Measurements from ENCODE around the gene COBLL1. TPM values are rescaled to one million over a fixed set of nuclear protein-coding genes. Genes with fewer than 3 reads are reported as not detected.

The COBLL1 gene
- total and polyA plus RNA-seq, 2 of the 4 experiments (the other 2 are of a cell fraction): 0.79 to 1.1 TPM

- Histone ChIP-seq H3K4me3 (ENCODE audit: insufficient read depth, low read depth, low read length) (no peak overlapping the region), H4K20me1 (ENCODE audit: insufficient read depth, low read length) (no peaks in the 10 kb centered on the region), H3K9me1 (ENCODE audit: insufficient read depth, low read length) (no peaks in the 10 kb centered on the region), H4K5ac (ENCODE audit: low read depth, low read length) (no peak overlapping the region; the same call in 1 of the 2 replicates), H2BK5ac (ENCODE audit: low read depth, low read length, poor library complexity, severe bottlenecking) (no peak overlapping the region), H3K4ac (ENCODE audit: low read depth, low read length) (no peak overlapping the region), H3K9ac (ENCODE audit: low read depth, low read length) (no peak overlapping the region), H3K18ac (ENCODE audit: low read depth, low read length) (no peak overlapping the region), H2BK120ac (ENCODE audit: low read depth, low read length) (no peak overlapping the region), H3K79me1 (ENCODE audit: low read depth in 1 of 2, low read length in 2 of 2) (no peaks in the 10 kb centered on the region), H4K91ac (ENCODE audit: insufficient read depth, low read depth, low read length) (no peak overlapping the region), H3K9me3 (ENCODE audit: control insufficient read depth, insufficient read depth, low read length) (no peaks in the 10 kb centered on the region), H3K23ac (ENCODE audit: low read depth, low read length) (no peak overlapping the region), H3K56ac (ENCODE audit: extremely low read depth, insufficient read depth, low read length) (no peak overlapping the region), H3K36me3 (ENCODE audit: control insufficient read depth, insufficient read depth, low read length) (no peaks in the 10 kb centered on the region), H2AFZ (replicated peaks; ENCODE audit: low read length, poor library complexity) (no peak overlapping the region), H3K27ac (ENCODE audit: insufficient read depth, low read length) (no peak overlapping the region), H2BK15ac (ENCODE audit: low read depth, low read length) (no peak overlapping the region), H3K4me2 (ENCODE audit: low read depth, low read length) (no peak overlapping the region), H2BK20ac (ENCODE audit: low read depth, low read length) (no peak overlapping the region), H3K14ac (replicated peaks; ENCODE audit: low read depth, low read length) (peak overlapping the region; percentile 32; the same call in 1 of the 2 replicates), H3K4me1 (ENCODE audit: control insufficient read depth, insufficient read depth, low read length) (no peaks in the 10 kb centered on the region), H2AK9ac (replicated peaks; ENCODE audit: low read depth, low read length, poor library complexity) (no peak overlapping the region), H4K8ac (ENCODE audit: low read depth in 2 of 2, low read length in 2 of 2) (peak overlapping the region in 1 of 2 experiments; percentile 10; a peak in 1 of 4 replicates), H2AK5ac (ENCODE audit: low read depth, low read length) (no peak overlapping the region), H3K27me3 (ENCODE audit: control insufficient read depth, insufficient read depth, low read length) (no peaks in the 10 kb centered on the region)
- ChIA-PET POLR2A (ENCODE audit: unreplicated experiment) (interaction anchor here (0.6 kb wide), 1 partner anchor 38 kb away, joined by 3 read pairs; no protein-coding TSS in a partner anchor), CTCF (interaction anchor here (0.6 to 1.5 kb wide), 3 partner anchors 8 to 414 kb away, joined by 3 to 5 read pairs (median 4); partner anchors contain the start of gene COBLL1)
- dilution Hi-C loops (cut with HindIII; ENCODE audit: low sequenced_read_pairs, unreplicated experiment): no loop called here
- intact Hi-C loops (cut with micrococcal nuclease): no loop called here
- ATAC-seq (ENCODE audit: low read depth) (no peak), DNase-seq (no peak)
- whole genome bisulfite sequencing, 2 experiments (ENCODE audit: extremely low coverage in 2 of 2, insufficient read length in 1 of 2): no CpG with 5 or more reads among the region's 1 CpG
- BruUV-seq (replicated peaks): no TSS peak
- in situ Hi-C loops (cut with MboI; ENCODE audit: low sequenced_read_pairs): no loop called here
- TF ChIP-seq SMC3 (IDR thresholded peaks at IDR 0.05; ENCODE audit: low read depth, low read length): no peak
- no peak for TF ChIP-seq FOS (IDR thresholded peaks at IDR 0.05; ENCODE audit: low read depth, low read length)
- no peak for TF ChIP-seq RCOR1 (IDR thresholded peaks at IDR 0.05; ENCODE audit: insufficient replicate concordance, low read length)
- no peak for TF ChIP-seq ELK1 (IDR thresholded peaks at IDR 0.05; ENCODE audit: borderline replicate concordance, low read depth, low read length)
- no peak for TF ChIP-seq USF2 (IDR thresholded peaks at IDR 0.05; ENCODE audit: low read depth, low read length)
- TF ChIP-seq CEBPB (IDR thresholded peaks at IDR 0.05; ENCODE audit: low read depth, low read length): no peak
- no peak for TF ChIP-seq CTCF (conservative IDR thresholded peaks at IDR 0.05; ENCODE audit: low read depth, low read length)
Observed at GRCh38 chr2:164785457-164785856, 56.2 kb downstream of the COBLL1 start.
